HepG2 (cell line): Measurements from ENCODE around the gene TIRAP. TPM values are rescaled to one million over a fixed set of nuclear protein-coding genes. Genes with fewer than 3 reads are reported as not detected.

Experiments used
- BCL6 ChIP-seq: IDR thresholded peaks from 2 replicates; pipeline ENCODE4 v1.6.1; 2016; ENCODE audit warnings: missing genetic modification reagents, missing compliant biosample characterization
- HNRNPLL ChIP-seq: fragments of 200-400 bp; formaldehyde crosslinking; IDR thresholded peaks from 2 replicates; pipeline ENCODE4 v1.6.1; 2017; ENCODE audit warnings: mild to moderate bottlenecking, low read depth, low read length; ENCODE audit not compliant: poor library complexity, severe bottlenecking
- MEIS1 ChIP-seq: sonication (generic); formaldehyde crosslinking; IDR thresholded peaks from 2 replicates; pipeline ENCODE4 v1.9.0; 2021; ENCODE audit warnings: mild to moderate bottlenecking, missing genetic modification reagents, moderate library complexity, borderline replicate concordance
- NKX3-1 ChIP-seq: sonication (generic); formaldehyde crosslinking; IDR thresholded peaks from 2 replicates; pipeline ENCODE4 v1.5.0; 2020; ENCODE audit warnings: missing genetic modification reagents
- ZBTB7B ChIP-seq: sonication (generic); formaldehyde crosslinking; IDR thresholded peaks from 2 replicates; pipeline ENCODE4 v1.4.0; 2020; ENCODE audit warnings: missing genetic modification reagents
- polyA plus RNA-seq, 8 experiments: library from polyadenylated mRNA; depleted of rRNA in 3 of 8; stranded (reverse) in 7 of 8; unstranded in 1 of 8; fragments of >200 nt; fragmentation: Illumina TruSeq in 4 of 8; extraction: Trizol in 4 of 8; gene quantifications; 2 replicates each; pipeline versions ENCODE4 v1.2.1 to v1.2.3, GENCODE V29; 2011 to 2016; ENCODE audit warnings: low read depth in 4 of 8, missing spikeins in 1 of 8, mixed read lengths in 1 of 8; ENCODE audit not compliant: insufficient read depth in 1 of 8
- total RNA-seq, 5 experiments: library from RNA; depleted of rRNA; stranded (reverse); fragments of >200 nt; fragmentation: Illumina TruSeq; extraction: Trizol; gene quantifications; 2 replicates each; pipeline ENCODE4 v1.2.3, GENCODE V29; 2016; ENCODE audit warnings: low read depth in 1 of 5
- TF ChIP-seq, protein P1 (sequence below): sonication (generic); formaldehyde crosslinking; IDR thresholded peaks from 2 replicates; pipeline ENCODE4 v1.8.0; 2022; ENCODE audit warnings: missing genetic modification reagents, mild to moderate bottlenecking, inconsistent platforms, borderline replicate concordance
- TF ChIP-seq, protein P2 (sequence below): sonication (generic); formaldehyde crosslinking; IDR thresholded peaks from 2 replicates; pipeline ENCODE4 v1.8.0; 2022; ENCODE audit warnings: missing genetic modification reagents, mild to moderate bottlenecking, borderline replicate concordance
- TF ChIP-seq, protein P3 (sequence below): IDR thresholded peaks from 2 replicates; pipeline ENCODE4 v1.6.1; 2016; ENCODE audit warnings: low read depth, missing genetic modification reagents, missing compliant biosample characterization
- TF ChIP-seq, protein P4 (sequence below): sonication (generic); formaldehyde crosslinking; IDR thresholded peaks from 2 replicates; pipeline ENCODE4 v1.4.0; 2020; ENCODE audit warnings: mild to moderate bottlenecking, missing genetic modification reagents

TIRAP gene
- total and polyA plus RNA-seq, 2 of the 13 experiments (the other 11 are each of a cell fraction or from before 2014, with no cell fraction given) = 5.4 to 5.7 TPM

DNA sequence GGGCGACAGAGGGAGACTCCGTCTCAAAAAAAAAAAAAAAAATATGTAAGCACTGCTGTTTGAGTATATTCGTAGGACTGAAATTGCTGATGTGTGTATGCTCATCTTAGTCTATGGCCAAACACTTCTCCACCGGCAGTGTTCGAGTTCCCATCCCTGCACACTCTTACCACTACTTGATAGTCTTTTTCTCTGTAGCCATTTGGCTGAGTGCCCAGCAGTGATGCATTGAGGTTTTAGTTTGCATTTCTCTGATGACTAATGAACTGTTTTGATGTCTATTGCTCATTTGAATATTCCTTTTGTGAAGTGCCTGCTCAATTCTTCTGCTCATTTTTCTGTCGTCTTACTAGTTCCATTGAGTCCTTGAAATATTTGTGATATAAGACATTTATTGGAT, 1.9 kb downstream of the TIRAP start (continued):
- TF ChIP-seq, protein P1, sequence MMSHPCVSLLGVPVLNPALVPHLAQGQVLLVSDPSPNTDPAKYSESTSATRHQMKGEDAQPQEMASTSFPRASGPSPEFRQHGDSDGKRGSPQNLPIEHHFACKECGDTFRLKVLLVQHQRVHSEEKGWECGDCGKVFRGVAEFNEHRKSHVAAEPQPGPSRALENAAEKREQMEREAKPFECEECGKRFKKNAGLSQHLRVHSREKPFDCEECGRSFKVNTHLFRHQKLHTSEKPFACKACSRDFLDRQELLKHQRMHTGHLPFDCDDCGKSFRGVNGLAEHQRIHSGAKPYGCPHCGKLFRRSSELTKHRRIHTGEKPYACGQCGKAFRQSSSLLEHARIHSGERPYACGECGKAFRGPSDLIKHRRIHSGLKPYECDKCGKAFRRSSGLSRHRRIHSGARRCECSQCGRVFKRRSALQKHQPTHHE (CRISPR knock-in tag) = no peak
- TF ChIP-seq, protein P2, sequence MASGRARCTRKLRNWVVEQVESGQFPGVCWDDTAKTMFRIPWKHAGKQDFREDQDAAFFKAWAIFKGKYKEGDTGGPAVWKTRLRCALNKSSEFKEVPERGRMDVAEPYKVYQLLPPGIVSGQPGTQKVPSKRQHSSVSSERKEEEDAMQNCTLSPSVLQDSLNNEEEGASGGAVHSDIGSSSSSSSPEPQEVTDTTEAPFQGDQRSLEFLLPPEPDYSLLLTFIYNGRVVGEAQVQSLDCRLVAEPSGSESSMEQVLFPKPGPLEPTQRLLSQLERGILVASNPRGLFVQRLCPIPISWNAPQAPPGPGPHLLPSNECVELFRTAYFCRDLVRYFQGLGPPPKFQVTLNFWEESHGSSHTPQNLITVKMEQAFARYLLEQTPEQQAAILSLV (CRISPR knock-in tag) = no peak
- no peak for TF ChIP-seq BCL6 (CRISPR knock-in tag)
- TF ChIP-seq, protein P3, sequence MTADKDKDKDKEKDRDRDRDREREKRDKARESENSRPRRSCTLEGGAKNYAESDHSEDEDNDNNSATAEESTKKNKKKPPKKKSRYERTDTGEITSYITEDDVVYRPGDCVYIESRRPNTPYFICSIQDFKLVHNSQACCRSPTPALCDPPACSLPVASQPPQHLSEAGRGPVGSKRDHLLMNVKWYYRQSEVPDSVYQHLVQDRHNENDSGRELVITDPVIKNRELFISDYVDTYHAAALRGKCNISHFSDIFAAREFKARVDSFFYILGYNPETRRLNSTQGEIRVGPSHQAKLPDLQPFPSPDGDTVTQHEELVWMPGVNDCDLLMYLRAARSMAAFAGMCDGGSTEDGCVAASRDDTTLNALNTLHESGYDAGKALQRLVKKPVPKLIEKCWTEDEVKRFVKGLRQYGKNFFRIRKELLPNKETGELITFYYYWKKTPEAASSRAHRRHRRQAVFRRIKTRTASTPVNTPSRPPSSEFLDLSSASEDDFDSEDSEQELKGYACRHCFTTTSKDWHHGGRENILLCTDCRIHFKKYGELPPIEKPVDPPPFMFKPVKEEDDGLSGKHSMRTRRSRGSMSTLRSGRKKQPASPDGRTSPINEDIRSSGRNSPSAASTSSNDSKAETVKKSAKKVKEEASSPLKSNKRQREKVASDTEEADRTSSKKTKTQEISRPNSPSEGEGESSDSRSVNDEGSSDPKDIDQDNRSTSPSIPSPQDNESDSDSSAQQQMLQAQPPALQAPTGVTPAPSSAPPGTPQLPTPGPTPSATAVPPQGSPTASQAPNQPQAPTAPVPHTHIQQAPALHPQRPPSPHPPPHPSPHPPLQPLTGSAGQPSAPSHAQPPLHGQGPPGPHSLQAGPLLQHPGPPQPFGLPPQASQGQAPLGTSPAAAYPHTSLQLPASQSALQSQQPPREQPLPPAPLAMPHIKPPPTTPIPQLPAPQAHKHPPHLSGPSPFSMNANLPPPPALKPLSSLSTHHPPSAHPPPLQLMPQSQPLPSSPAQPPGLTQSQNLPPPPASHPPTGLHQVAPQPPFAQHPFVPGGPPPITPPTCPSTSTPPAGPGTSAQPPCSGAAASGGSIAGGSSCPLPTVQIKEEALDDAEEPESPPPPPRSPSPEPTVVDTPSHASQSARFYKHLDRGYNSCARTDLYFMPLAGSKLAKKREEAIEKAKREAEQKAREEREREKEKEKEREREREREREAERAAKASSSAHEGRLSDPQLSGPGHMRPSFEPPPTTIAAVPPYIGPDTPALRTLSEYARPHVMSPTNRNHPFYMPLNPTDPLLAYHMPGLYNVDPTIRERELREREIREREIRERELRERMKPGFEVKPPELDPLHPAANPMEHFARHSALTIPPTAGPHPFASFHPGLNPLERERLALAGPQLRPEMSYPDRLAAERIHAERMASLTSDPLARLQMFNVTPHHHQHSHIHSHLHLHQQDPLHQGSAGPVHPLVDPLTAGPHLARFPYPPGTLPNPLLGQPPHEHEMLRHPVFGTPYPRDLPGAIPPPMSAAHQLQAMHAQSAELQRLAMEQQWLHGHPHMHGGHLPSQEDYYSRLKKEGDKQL (CRISPR knock-in tag) = no peak
- TF ChIP-seq HNRNPLL = no peak
- TF ChIP-seq, protein P4, sequence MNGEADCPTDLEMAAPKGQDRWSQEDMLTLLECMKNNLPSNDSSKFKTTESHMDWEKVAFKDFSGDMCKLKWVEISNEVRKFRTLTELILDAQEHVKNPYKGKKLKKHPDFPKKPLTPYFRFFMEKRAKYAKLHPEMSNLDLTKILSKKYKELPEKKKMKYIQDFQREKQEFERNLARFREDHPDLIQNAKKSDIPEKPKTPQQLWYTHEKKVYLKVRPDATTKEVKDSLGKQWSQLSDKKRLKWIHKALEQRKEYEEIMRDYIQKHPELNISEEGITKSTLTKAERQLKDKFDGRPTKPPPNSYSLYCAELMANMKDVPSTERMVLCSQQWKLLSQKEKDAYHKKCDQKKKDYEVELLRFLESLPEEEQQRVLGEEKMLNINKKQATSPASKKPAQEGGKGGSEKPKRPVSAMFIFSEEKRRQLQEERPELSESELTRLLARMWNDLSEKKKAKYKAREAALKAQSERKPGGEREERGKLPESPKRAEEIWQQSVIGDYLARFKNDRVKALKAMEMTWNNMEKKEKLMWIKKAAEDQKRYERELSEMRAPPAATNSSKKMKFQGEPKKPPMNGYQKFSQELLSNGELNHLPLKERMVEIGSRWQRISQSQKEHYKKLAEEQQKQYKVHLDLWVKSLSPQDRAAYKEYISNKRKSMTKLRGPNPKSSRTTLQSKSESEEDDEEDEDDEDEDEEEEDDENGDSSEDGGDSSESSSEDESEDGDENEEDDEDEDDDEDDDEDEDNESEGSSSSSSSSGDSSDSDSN (CRISPR knock-in tag) = no peak
- TF ChIP-seq ZBTB7B = no peak
- TF ChIP-seq MEIS1 = no peak
- no peak for TF ChIP-seq NKX3-1 (CRISPR knock-in tag)
- TF ChIP-seq, all 625 proteins: peak for 0
